Activated naive CD4-positive, alpha-beta T cell treated with anti-CD3 and anti-CD28 coated beads, Interleukin-2, amount 10 ng/mL, durations not matched to agents 7 days and 5 days (primary cell): ENCODE data around the gene PXDC1.
"Not testable (repeated sequence)": the region's sequence is repeated elsewhere in the genome, so short reads cannot be mapped to it uniquely, and the experiment has no call there.

Experiments
- CTCF ChIA-PET: fragments of 350-600 bp; sonication (Branson Sonifier 250); formaldehyde crosslinking; loops from one replicate; lab custom pipeline; 2021; ENCODE audit warnings: antibody characterized with exemption; lab: Charles Lee
- DNase-seq: peaks from one replicate; pipeline ENCODE4 v3.0.0-alpha.2; 2020
- H3K27ac Mint-ChIP-seq: one replicate; pipeline ENCODE4 v1.8.0; 2021; ENCODE audit warnings: mild to moderate bottlenecking, moderate library complexity, mixed read lengths
- H3K27me3 Mint-ChIP-seq: one replicate; pipeline ENCODE4 v1.8.0; 2021; ENCODE audit warnings: mild to moderate bottlenecking, mixed read lengths
- H3K36me3 Mint-ChIP-seq: one replicate; pipeline ENCODE4 v1.8.0; 2021; ENCODE audit warnings: mixed read lengths
- H3K4me1 Mint-ChIP-seq: one replicate; pipeline ENCODE4 v1.8.0; 2021; ENCODE audit warnings: mixed read lengths
- H3K4me3 Mint-ChIP-seq: one replicate; pipeline ENCODE4 v1.8.0; 2021; ENCODE audit warnings: mild to moderate bottlenecking, moderate library complexity, mixed read lengths
- H3K9me3 Mint-ChIP-seq: one replicate; pipeline ENCODE4 v1.8.0; 2021; ENCODE audit warnings: mixed read lengths

PXDC1 gene

DNA sequence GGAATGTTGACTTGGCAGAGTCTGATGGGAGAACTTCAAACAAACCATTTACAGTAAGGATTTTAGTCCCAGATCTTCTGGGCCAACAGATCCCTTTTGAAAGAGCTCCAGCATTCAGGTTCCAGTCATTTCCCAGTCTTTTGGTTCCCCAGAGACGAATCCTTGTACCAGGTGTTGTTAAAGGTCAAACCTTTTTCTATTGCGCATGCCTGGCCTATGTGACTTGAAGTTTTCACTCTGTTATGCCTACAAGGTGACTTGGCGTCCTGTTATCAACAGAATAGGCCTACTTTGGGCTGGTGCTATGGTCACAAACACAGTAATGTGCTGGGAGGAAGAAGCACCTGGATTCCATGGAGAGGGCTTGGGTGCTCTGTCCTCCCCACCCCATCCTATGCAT lies 52.3 kb downstream of the PXDC1 start:
- H3K27me3 Mint-ChIP-seq = peaks cover 15% of the 10 kb centered on the region
- H3K4me3 Mint-ChIP-seq = no peak overlapping the region
- CTCF ChIA-PET = no interaction called here
- peaks cover 3% of the 10 kb centered on the region for H3K9me3 Mint-ChIP-seq
- H3K27ac Mint-ChIP-seq = no peak overlapping the region
- DNase-seq = no peak
- no peaks in the 10 kb centered on the region for H3K36me3 Mint-ChIP-seq
- no peaks in the 10 kb centered on the region for H3K4me1 Mint-ChIP-seq

DNA sequence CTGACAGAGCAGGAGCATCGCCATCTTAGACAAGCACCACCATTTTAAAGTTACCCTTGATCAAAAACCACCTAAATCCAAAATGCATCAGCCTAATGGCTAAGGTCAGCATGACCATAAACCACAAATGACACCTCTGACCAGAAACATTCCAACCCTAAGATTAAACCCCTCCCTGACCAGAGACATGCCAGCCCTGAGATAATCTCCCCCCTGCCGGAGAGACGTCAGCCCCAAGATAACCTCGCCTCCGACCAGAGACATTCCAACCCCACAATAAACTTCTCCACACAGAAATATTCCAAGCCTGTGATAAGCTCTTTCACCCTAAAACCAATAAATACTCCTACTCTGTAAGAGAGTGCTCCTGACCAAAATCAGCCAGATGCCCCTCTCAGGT lies 53.5 kb downstream of the PXDC1 start:
- no peak overlapping the region for H3K27ac Mint-ChIP-seq
- H3K9me3 Mint-ChIP-seq = peaks cover 3% of the 10 kb centered on the region
- CTCF ChIA-PET = no interaction called here
- peaks cover 15% of the 10 kb centered on the region for H3K27me3 Mint-ChIP-seq
- H3K4me1 Mint-ChIP-seq = no peaks in the 10 kb centered on the region
- no peak overlapping the region for H3K4me3 Mint-ChIP-seq
- DNase-seq = no peak
- H3K36me3 Mint-ChIP-seq = no peaks in the 10 kb centered on the region

DNA sequence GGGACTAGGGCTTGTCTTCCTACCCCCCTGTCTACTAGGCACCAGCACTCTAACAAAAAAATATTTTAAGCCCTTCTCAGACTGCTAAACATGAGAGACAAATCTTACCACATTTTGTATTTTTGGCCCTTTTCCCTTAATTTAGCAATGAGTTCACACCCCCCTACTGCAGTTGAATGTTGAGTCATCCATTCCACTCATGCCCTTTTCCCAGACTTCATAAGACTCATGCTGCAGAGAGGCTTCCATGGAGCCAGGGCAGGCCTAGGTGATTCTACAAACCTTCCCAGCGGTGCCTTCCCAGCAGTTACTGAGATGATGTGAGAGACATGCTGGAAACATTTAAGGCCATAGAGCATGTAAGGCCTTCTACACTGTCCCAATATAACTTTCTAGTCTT lies 53.9 kb downstream of the PXDC1 start:
- Mint-ChIP-seq H3K36me3 (no peaks in the 10 kb centered on the region), H3K27me3 (peaks cover 15% of the 10 kb centered on the region), H3K4me1 (no peaks in the 10 kb centered on the region), H3K9me3 (peaks cover 3% of the 10 kb centered on the region), H3K4me3 (no peak overlapping the region), H3K27ac (no peak overlapping the region)
- CTCF ChIA-PET = no interaction called here
- DNase-seq = no peak

DNA sequence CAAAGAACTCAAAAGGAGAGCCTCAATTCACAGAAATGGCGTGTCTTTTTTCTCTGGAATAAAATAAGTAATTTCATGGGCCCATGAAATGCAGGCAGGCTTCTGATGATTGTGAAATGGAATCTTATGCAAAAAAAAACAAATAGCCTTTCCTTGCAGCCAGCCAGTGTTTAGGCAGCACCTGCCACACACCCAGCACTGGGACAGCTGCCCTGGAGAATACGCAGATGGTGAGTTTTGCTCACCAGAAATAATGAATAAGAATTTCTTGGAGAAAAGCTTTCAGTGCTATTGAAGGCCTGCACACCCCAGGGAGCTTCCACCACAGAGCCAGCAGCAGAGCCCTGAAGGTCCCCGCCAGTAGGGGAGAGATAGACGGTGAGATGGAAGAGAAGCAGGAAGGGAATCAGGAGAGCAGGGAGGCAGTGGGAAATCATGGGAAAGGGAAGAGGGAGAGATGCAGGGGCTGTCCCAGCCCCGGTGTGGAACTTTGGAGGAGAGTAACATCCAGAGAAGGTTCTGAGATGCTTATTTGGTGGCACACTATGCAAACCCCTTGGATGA lies 54.9 kb downstream of the PXDC1 start:
- CTCF ChIA-PET = no interaction called here
- Mint-ChIP-seq H3K27me3 (peaks cover 15% of the 10 kb centered on the region), H3K36me3 (no peaks in the 10 kb centered on the region), H3K4me3 (no peak overlapping the region), H3K27ac (no peak overlapping the region), H3K9me3 (peaks cover 3% of the 10 kb centered on the region), H3K4me1 (no peaks in the 10 kb centered on the region)
- no peak for DNase-seq

DNA sequence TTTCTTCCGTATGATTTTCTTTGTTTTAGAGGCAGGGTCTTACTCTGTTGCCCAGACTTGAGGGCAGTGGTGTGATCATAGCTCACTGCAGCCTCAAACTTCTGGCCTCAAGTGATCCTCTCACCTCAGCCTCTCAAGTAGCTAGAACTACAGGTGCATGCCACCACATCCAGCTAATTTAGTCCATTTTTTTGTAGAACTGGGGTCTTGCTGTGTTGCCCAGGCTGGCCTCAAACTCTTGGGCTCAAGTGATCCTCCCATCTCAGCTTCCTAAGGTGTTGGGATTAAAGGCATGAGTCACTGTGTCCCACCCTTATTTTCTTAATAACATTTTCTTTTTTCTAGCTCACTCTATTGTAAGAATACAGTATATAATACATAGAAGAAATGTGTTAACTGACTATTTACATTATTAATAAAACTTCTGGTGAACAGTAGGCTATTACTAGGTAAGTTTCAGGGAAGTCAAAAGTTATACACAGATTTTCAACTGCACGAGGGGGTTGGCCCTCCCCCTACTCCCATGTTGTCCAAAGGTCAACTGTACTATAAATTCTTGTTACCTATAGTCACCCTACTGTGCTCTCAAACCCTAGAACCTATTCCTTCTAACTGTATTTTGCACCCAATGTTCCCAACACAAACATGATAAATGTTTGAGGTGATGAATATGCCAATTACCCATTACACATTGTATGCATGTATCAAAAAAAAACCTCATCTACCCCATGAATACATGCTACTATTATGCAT lies 56.3 kb downstream of the PXDC1 start:
- Mint-ChIP-seq H3K36me3 (no peaks in the 10 kb centered on the region), H3K4me3 (no peak overlapping the region), H3K9me3 (peaks cover 3% of the 10 kb centered on the region), H3K27ac (no peak overlapping the region), H3K27me3 (peaks cover 15% of the 10 kb centered on the region), H3K4me1 (no peaks in the 10 kb centered on the region)
- CTCF ChIA-PET = no interaction called here
- DNase-seq = no peak

DNA sequence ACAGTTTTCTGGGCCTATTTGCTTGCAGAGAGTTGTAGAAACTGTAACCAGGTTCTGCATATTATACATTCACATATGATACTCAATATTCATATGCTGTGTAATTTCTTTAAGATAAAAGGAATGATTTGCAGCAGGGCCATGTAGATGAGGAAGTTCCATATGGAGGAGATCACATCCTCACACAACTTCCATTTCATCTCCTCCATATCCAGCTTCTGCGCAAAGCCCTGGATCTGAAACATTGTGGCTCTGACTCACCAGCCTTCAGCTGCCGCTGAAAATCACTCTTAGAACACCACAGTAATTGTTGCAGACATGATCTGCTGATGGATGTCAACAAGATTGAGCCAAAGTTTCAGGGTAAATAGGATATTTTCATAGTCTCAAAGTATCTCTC lies 57.7 kb downstream of the PXDC1 start:
- H3K36me3 Mint-ChIP-seq = no peaks in the 10 kb centered on the region
- DNase-seq = no peak
- H3K4me3 Mint-ChIP-seq = no peak overlapping the region
- peaks cover 15% of the 10 kb centered on the region for H3K27me3 Mint-ChIP-seq
- H3K27ac Mint-ChIP-seq = no peak overlapping the region
- no peaks in the 10 kb centered on the region for H3K4me1 Mint-ChIP-seq
- peaks cover under 1% of the 10 kb centered on the region for H3K9me3 Mint-ChIP-seq
- CTCF ChIA-PET = no interaction called here

DNA sequence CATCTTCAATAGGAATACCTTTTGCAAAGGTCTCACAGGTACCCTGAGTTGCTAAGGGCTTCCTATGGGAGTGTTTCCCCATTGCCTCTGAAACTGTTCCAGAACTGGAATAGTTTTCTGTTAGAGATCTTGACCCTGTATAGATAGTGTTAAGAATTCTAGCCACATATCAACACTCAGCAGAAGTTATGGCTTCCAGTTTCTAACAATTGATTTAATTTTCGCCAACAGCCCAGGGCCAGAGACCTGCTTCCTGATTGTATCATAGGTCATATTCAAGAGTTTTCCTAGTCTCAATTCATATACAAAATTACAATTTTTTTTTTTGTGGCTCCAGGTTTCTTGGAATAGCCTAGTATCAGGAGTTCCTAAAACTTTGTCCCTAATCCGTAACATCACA lies 61.0 kb downstream of the PXDC1 start:
- Mint-ChIP-seq H3K9me3 (no peaks in the 10 kb centered on the region), H3K4me3 (no peak overlapping the region), H3K4me1 (no peaks in the 10 kb centered on the region), H3K27me3 (peaks cover 6% of the 10 kb centered on the region), H3K36me3 (no peaks in the 10 kb centered on the region), H3K27ac (no peak overlapping the region)
- CTCF ChIA-PET = no interaction called here
- no peak for DNase-seq

DNA sequence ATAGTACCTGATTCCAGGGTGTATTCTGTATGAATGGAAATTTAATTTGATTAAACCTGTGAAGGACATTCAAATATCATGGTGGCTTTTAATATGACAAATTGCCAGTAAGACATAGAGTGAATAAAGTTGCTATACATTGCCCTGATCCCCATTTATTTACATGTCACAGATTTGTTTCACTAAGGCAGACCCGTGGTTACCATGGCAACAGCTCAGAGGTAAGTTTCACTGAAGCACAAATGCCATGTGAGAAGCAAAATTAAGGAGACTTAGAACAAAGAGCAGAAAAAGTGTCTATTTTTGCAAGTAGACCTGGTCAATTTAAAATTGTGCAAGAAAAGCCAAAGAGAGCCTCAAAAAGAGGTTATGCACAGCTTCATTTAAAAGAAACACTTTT lies 63.7 kb downstream of the PXDC1 start:
- Mint-ChIP-seq H3K36me3 (no peaks in the 10 kb centered on the region), H3K27ac (no peak overlapping the region), H3K4me1 (no peaks in the 10 kb centered on the region), H3K27me3 (peaks cover 10% of the 10 kb centered on the region), H3K9me3 (no peaks in the 10 kb centered on the region), H3K4me3 (no peak overlapping the region)
- no peak for DNase-seq
- CTCF ChIA-PET = no interaction called here

DNA sequence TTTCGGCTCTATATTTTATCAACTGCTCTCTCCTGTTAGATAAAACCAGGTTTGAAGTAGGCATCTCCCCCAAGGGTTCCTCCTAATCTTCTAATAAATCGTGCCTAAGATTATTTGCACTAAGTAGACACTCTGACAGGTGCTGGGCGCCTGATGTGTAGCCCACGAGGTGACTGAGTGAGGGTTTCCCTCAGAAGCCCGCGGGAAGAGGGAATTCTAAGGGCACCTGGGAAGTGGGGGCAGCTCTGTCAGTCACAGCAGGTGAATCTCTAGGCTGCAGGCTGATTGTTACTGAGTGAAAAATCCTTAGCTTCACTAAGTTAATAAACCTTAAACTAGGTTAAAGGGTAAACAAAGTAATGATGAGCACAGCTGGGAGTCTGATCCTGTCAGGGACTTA lies 68.2 kb downstream of the PXDC1 start:
- DNase-seq = no peak
- Mint-ChIP-seq H3K27ac (no peak overlapping the region), H3K36me3 (no peaks in the 10 kb centered on the region), H3K27me3 (peaks cover 14% of the 10 kb centered on the region), H3K4me1 (no peaks in the 10 kb centered on the region), H3K9me3 (peaks cover 4% of the 10 kb centered on the region), H3K4me3 (no peak overlapping the region)
- CTCF ChIA-PET = no interaction called here

DNA sequence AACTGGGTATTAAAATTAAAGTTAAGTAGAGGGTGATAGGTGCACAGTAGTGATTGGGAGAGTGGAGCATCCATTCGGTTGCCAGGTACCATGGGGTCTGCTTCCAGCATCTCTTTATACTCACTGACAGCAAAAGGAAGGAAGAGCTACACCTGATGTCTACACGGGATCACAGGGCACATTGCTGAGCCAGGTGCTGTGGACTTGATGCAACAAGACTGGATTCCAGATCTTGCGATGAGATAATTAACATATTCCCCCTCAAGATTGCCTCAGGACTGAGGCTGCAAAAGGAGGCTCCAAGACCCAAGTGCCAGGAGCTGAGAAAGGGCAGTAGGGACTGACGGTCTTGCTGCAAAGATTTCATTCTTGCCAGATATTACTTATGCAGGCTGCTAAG lies 72.6 kb downstream of the PXDC1 start:
- H3K27ac Mint-ChIP-seq = no peak overlapping the region
- CTCF ChIA-PET = no interaction called here
- DNase-seq = no peak
- no peak overlapping the region for H3K4me3 Mint-ChIP-seq
- no peaks in the 10 kb centered on the region for H3K36me3 Mint-ChIP-seq
- H3K4me1 Mint-ChIP-seq = no peaks in the 10 kb centered on the region
- H3K9me3 Mint-ChIP-seq = peaks cover 5% of the 10 kb centered on the region
- H3K27me3 Mint-ChIP-seq = peaks cover 13% of the 10 kb centered on the region

DNA sequence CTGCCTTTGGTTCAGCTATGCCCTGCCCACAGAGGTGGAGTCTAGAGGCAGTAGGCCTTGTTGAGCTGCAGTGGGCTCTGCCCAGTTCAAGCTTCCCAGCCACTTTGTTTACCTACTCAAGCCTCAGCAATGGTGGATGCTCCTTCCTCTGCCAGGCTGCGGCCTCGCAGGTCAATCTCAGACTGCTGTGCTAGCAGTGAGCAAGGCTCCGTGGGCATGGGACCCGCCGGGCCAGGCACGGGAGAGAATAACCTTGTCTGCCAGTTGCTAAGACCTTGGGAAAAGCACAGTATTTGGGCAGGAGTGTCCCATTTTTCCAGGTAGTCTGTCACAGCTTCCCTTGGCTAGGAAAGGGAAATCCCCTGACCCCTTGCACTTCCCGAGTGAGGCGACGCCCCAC lies 73.8 kb downstream of the PXDC1 start:
- H3K27me3 Mint-ChIP-seq, CTCF ChIA-PET, H3K9me3 Mint-ChIP-seq, DNase-seq, H3K4me1 Mint-ChIP-seq, H3K36me3 Mint-ChIP-seq, H3K27ac Mint-ChIP-seq, H3K4me3 Mint-ChIP-seq: not testable (repeated sequence)

DNA sequence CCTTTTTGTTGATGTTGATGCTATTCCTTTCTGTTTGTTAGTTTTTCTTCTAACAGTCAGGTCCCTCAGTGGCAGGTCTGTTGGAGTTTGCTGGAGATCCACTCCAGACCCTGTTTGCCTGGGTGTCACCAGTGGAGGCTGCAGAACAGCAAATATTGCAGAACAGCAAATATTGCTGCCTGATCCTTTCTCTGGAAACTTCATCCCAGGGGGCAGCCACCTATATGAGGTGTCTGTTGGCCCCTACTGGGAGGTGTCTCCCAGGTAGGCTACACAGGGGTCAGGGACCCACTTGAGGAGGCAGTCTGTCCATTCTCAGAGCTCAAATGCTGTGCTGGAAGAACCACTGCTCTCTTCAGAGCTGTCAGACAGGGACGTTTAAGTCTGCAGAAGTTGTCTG lies 74.2 kb downstream of the PXDC1 start:
- H3K4me3 Mint-ChIP-seq, H3K36me3 Mint-ChIP-seq, H3K9me3 Mint-ChIP-seq, CTCF ChIA-PET, H3K27ac Mint-ChIP-seq, H3K4me1 Mint-ChIP-seq, DNase-seq, H3K27me3 Mint-ChIP-seq: not testable (repeated sequence)
